Suppressor macrophage (primary cell): Measurements from ENCODE around the gene GPR39.

ENCODE experiments used
- DNase-seq, 4 experiments: peaks; one replicate each; pipeline ENCODE4 v3.0.0-alpha.2; 2020 to 2022

GPR39 gene

GRCh38 chr2:132605236-132606180 lies 188.9 kb downstream of the GPR39 start:
- DNase-seq: no peak

- DNase-seq: no peak
These were observed 190.0 kb downstream of the GPR39 start for GRCh38 chr2:132606649-132607048.

- no peak for DNase-seq
These were observed 191.0 kb downstream of the GPR39 start for GRCh38 chr2:132607426-132608090.

DNA sequence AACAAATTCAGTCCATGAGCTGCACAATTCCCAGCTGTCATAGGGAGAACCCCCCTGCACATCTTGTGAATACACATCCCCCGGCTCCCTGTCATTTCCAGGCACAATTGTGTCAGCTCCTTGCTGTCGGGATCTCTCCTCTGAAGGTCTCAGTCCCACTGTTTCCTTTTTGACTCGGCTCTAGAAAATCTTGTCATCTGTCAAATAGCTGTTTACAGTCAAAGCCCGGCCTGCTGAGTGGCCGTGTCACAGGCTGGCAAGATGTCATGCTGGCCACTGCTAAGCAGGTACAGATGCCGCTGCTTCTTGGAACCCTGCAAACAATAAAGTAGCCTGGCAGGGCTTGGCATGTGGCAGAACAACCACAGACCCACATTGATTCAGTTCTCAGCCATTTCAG lies 191.7 kb downstream of the GPR39 start:
- no peak for DNase-seq

GRCh38 chr2:132609101-132609890 lies 192.7 kb downstream of the GPR39 start:
- DNase-seq: no peak

DNA sequence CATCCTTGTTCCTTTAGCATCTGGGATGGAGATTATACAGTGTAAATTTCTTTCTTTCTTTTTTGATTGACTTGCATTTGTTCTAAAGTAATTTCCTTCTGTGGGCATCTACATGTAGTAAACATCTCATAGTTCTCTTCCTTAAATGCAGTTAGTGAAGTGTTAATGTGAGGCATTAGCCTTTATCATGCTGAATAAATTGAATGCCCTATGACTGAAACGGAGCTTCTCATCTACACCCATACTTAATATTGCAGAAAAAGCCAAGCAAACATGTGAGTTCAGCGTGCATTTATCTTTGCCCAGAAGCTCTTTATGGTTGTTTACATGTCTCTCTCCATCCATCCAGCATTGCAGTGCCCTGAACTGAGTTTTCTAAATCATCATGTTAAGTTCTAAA lies 195.1 kb downstream of the GPR39 start:
- DNase-seq: no peak

DNA sequence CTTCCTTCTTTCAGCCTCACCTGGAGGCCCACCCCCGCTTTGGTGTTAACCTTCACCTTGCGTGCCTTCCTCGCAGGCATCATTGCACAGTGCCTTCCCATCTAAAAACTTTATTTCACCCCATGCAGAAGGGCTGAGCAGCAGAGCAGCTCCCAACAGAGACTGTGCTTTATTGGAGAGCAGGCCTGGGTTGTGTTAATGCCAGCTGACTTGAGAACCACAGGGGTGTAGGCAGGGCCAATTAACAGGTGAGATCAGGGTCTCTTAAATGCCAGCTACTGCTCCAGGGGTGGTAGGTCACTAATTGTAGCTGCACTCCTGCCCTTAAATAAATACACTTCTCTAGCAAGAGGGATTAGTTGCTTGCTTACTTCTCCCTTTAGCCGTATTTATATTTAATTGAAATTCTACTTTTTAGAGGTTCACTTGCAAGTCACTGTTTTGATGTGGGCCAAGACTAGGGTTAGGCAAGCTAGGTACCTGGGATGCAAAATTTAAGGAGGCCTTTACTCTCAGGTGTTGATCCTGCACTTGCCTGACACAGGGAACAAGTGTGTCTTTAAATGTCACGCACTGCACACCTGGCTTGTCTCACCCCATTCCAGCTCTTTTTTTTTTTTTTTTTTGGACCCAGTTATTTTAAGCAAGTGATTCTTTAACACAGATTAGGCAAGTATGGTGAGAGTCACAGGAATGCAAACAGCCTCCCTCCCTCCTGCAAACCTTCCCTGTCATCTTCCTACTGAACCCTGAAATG lies 198.9 kb downstream of the GPR39 start:
- no peak for DNase-seq

- no peak for DNase-seq
These were observed 201.4 kb downstream of the GPR39 start for GRCh38 chr2:132617989-132618388.

DNA sequence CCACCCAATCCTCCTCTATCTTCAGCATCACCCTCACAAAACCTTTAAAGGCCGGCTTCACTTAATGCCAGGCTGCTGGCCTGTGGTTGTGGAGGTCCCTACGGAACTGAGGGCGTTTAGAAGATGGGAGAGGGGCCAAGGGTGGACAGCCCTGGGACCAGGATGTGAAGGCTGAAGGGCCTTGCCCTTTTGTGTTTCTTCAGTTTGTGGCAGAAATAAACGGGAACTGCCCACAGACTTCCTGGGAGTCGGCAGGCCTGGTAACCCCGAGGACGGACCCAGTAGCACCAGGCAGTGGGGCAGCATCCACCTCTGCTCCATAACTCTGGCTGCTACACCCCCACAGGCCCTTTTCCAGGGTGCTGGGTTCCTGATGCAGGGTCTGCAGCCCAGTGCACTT lies 202.1 kb downstream of the GPR39 start:
- DNase-seq: peak in 2 of 4 experiments; percentile 19 to 20

GRCh38 chr2:132620115-132620514 lies 203.5 kb downstream of the GPR39 start:
- DNase-seq: peak in 2 of 4 experiments; percentile 3 to 4

- no peak for DNase-seq
These were observed 204.7 kb downstream of the GPR39 start for GRCh38 chr2:132621131-132621875.

DNA sequence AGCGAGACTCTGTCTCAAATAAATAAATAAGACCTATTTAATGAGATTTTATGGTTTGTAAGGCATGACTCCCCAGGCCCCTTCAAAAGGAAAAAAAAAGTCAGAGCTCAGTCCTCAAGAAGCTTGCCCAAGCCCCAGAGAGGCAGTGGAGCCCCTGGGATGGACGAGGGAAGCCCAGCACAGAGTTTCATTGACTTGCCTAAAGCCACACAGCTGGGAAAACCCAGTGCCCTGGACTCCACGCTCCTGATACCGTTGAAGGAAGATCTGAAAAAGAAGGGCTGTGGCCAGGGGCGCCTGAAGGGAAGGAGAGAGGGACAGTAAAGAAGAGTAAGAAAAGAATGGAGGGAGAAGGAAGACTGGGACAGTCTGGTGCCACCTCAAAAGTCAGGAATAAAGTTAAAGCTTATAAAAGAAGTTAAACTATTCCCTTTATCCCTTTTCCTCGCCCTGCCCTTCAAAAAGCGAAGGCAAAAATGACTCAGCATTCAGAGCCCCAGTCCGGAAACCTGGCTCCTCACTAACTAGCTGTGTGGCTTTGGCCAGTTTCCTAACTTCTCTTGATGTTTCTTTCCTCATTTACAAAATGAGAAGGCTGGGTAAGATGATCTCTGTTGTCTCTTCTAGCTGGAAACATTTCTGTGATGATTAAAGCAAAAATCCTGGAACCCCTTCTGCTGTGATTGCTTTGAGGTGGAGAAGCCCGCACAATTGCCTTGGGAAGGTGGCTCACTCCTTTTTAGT lies 206.7 kb downstream of the GPR39 start:
- peak; percentile 19 to 58 (median 40) for DNase-seq

DNA sequence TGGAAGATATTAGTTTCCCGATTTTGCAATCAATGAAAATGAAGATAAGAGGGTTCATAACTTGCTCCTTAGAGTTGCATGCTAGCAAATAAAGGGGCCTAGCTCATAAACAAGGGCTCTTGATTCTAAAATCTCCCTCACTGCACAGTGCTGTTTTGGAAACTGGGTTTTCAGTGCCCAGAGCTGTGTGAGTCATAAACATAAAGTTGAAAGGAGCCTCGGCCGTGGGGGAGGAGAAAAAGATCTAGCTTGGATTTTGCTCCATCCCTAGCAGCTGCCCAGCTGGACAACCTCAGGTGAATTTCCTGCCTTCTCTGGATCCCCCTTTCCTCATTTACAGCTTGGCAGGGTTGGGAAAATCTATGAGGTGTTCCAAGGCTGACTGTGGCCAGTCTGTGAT lies 210.9 kb downstream of the GPR39 start:
- DNase-seq: no peak

GRCh38 chr2:132632000-132632649 lies 215.5 kb downstream of the GPR39 start:
- no peak for DNase-seq

DNA sequence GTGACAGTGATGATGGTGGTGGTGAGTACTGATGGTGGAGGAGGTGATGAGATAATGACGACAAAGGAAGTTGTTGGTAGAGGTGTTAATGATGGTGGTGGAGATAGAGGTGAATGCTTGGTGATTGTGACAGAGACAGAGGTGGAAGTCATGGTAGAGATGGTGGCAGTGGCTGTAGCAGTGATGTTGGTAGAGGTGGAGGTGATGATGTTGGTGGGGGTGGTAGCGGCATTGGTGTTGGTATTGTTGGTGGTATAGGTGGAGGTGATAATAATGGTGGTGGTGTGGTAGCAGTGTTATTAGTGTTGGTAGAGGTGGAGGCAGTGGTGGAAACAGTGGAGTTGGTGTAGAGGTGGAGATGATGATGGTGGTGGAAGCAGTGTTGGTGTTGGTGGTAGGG lies 217.0 kb downstream of the GPR39 start:
- no peak for DNase-seq

DNA sequence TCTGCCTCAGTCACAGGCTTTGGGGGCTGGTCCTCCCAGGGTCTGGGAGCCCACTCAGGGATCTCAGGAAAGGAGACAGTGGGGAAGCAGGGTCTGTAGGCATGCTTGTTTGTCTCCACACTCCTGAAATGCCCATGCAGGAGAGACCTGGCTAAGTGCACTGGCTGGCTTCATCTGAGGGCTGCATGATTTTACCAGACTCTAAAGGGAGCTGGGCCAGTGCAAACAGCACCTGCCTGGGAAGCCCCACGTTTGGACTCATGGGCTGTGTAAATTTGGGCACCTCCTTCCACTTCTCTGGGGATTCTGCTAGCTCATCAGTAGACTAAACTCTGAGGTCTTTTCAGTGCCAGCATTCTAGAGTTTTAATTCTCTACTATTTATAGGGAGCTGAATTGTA lies 219.7 kb downstream of the GPR39 start:
- no peak for DNase-seq

DNA sequence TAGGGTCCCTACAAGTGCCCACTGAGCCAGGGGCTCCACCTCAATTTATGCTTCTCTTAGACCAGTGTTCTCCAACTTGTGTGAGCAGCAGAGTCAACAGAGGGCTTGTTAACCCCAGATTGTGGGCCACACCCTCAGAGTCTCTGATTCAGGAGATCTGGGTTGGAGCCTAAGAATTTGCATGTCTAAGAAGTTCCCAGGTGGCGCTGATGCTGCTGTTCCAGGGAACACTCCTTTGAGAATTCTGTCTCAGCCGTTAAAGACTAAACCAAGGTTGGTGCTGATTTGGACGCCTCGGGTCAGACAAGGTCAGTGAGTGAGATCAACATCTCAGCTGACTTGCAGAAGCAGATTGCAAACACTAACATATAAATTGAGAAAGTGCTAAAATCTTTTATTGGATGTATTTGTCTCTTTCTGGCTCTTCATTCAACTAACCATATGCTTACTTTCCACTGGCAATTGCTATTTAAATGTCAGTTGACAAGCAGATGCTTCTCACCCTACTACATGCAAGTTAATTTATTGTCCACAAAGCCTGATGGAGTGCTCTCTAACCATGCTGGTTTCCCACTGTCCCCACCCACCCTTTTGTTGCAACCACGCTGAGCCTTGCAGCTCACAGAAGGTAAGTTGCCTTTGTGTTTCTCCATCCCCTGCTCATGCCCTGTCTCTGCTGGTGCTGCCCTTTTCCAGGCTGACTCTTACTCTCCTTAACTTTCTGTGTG lies 221.9 kb downstream of the GPR39 start:
- no peak for DNase-seq

DNA sequence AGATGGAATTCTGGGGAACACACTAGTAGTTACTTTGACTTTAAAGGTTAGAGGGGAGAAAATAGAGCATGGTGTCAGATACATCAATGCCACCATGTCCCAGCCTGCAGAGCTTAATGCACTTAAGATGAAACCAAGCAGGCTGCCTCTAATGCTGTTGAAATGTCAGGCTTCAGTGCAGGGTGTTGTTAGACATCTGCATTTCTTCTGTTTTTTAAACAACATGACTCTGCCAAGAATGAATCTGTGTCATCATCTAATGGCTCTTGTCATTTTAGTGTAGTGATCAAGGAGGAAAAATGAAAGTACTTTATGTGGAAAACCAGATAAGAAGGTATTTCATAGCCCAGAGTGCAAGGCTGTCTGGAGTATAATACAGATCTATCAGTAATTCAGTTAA lies 223.5 kb downstream of the GPR39 start:
- no peak for DNase-seq

DNA sequence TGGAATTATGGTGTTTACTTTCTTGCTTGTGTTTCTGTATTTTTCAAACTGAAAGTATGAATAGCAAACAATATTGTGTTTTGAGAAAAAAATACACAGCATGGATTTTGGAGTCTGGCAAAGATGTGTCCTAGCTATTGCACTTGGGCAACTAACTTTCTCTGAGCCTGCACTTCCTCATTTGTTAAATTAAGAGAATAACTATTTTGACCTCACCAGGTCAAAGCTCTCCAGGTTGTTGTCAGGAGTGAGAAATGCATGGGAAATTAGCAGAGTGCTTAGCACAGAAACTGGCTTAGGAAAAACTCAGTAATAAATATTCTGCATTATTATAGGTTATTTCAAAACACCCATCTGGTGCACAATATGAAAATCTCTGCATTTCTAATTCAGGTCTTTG lies 225.2 kb downstream of the GPR39 start:
- DNase-seq: peak in 1 of 4 experiments; percentile 7

GRCh38 chr2:132642415-132642814 lies 225.8 kb downstream of the GPR39 start:
- DNase-seq: no peak
